Fibroblast of the aortic adventitia (primary cell): Measurements from ENCODE around the gene HPDL. TPM values are rescaled to one million over a fixed set of nuclear protein-coding genes. Genes with fewer than 3 reads are reported as not detected.

Source experiments
- DNase-seq: peaks from one replicate; pipeline ENCODE4 v3.0.0-alpha.2; 2010; ENCODE audit warnings: low read depth
- H3K4me3 ChIP-seq: 2 replicates; pipeline ENCODE4 v1.5.1; 2011; ENCODE audit warnings: low read depth, mild to moderate bottlenecking, control low read depth, low read length, moderate library complexity
- total RNA-seq: library from RNA; depleted of rRNA; stranded (reverse); fragments of >200 nt; gene quantifications from 2 replicates; pipeline ENCODE4 v1.2.3, GENCODE V29; 2012; ENCODE audit warnings: low replicate concordance
- TF ChIP-seq, protein P1 (sequence below): IDR thresholded peaks from 2 replicates; pipeline ENCODE4 v1.5.1; 2011; ENCODE audit warnings: mild to moderate bottlenecking, low read length, control low read depth, inconsistent platforms; ENCODE audit not compliant: insufficient read depth

HPDL gene
- total RNA-seq, 1 donor: 1.4 TPM

DNA sequence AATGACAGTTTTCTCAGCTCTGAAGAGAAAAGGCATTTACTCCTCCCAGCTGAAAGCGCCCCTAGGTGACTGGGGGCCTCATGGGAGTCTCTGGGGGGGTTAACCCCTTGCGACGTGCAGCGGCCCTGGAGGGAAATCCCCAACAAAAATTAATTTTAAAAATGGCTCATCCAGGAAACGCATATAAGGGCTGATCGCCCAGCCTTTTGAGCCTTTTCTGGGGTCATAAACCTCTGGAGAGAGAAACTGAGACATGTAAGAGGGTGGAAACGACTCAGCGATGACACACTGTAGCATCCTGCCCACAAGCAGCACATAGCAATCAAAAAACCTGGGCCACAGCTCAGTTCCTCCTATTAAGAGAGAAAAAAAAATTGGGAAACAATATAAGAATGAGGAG lies 20.4 kb upstream of the HPDL start:
- no peak overlapping the region for H3K4me3 ChIP-seq
- TF ChIP-seq, protein P1, sequence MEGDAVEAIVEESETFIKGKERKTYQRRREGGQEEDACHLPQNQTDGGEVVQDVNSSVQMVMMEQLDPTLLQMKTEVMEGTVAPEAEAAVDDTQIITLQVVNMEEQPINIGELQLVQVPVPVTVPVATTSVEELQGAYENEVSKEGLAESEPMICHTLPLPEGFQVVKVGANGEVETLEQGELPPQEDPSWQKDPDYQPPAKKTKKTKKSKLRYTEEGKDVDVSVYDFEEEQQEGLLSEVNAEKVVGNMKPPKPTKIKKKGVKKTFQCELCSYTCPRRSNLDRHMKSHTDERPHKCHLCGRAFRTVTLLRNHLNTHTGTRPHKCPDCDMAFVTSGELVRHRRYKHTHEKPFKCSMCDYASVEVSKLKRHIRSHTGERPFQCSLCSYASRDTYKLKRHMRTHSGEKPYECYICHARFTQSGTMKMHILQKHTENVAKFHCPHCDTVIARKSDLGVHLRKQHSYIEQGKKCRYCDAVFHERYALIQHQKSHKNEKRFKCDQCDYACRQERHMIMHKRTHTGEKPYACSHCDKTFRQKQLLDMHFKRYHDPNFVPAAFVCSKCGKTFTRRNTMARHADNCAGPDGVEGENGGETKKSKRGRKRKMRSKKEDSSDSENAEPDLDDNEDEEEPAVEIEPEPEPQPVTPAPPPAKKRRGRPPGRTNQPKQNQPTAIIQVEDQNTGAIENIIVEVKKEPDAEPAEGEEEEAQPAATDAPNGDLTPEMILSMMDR: no peak
- no peak for DNase-seq

DNA sequence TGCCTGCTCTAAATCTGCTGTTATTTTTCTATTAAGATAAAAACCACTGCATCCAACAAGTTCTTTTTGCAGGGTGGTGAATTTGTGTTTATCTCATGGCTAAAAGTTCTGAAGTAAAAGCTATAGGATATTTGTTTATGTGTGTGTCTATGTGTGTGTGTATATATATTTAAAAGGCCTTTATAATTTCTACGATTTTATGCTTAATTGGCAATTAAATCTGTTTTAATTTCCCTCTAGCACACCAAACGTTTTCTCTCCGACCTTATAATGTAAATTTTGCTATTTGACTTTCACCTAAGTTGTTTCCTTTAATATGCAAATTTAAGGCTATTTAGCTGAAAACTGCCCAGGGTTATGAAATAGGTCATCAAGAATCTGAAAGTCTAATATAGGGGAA lies 19.8 kb upstream of the HPDL start:
- no peak for DNase-seq
- TF ChIP-seq, protein P1: no peak
- H3K4me3 ChIP-seq: no peak overlapping the region

DNA sequence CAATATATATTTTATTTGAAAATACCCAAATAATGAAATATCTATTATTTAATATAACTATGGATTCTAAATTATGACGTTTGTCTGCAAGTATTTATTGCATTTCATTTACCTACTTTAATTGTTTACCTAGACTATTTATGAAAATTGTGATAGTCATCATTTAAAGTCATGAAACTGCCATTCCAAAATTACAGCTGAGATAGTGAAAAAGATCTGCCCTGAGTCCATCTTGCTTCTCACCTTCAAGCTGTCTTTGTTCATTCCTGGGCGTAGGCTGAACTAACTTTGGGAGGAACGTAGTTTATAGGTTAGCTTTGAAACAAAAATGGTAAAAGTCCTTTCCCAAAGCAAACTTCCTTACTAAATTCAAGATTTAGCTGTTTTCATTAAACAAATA lies 12.4 kb upstream of the HPDL start:
- DNase-seq: no peak
- TF ChIP-seq, protein P1: no peak
- H3K4me3 ChIP-seq: no peak overlapping the region

DNA sequence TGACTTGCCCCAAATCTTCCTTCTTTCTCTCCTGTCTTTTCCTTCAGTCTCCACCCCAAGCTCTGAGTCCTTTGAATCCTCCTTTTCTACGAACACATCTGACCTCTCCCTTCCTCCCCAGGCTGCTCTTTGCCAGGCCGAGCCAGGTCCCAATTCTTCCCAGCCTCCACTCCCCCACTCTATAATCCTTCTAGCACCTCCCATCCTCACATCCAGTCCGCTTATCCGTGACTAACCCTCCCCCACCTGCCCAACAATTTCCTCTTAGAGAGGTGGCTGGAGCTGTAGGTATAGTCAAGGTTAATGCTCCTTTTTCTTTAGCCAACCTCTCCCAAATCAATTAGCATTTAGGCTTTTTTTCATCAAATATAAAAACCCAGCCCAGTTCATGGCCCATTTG lies 9.5 kb upstream of the HPDL start:
- no peak overlapping the region for H3K4me3 ChIP-seq
- DNase-seq: no peak
- TF ChIP-seq, protein P1: no peak

DNA sequence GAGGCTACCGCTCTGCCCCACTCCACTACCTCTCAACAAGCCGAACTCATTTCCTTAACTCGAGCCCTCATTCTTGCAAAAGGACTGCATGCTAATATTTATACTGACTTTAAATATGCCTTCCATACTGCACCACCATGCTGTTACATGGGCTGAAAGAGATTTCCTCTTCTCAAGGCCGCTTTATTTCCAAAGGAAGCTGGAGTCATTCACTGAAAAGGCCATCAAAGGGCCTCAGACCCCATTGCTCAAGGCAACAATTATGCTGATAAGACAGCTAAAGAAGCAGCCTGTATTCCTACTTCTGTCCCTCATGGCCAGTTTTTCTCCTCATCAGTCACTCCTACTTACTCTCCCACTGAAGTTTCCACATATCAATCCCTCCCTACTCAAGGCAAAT lies 6.9 kb upstream of the HPDL start:
- no peak for DNase-seq
- TF ChIP-seq, protein P1: no peak
- H3K4me3 ChIP-seq: no peak overlapping the region

DNA sequence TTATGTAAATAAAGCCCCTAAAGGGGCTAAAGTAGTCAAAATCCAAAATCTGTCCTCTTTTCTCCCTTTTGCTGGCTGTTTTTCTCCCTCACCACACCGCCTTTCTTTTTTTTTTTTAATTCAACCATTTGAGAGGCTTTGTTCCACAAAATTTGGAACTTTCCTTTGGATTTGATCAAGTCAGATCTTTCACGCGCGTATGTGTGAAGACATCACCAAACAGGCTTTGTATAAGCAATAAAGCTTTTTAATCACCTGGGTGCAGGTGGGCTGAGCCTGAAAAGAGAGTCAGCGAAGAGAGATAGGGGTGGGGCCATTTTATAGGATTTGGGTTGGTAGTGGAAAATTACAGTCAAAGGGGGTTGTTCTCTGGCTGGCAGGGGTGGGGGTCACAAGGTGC lies 5.3 kb upstream of the HPDL start:
- TF ChIP-seq, protein P1: no peak
- no peak for DNase-seq
- no peak overlapping the region for H3K4me3 ChIP-seq

DNA sequence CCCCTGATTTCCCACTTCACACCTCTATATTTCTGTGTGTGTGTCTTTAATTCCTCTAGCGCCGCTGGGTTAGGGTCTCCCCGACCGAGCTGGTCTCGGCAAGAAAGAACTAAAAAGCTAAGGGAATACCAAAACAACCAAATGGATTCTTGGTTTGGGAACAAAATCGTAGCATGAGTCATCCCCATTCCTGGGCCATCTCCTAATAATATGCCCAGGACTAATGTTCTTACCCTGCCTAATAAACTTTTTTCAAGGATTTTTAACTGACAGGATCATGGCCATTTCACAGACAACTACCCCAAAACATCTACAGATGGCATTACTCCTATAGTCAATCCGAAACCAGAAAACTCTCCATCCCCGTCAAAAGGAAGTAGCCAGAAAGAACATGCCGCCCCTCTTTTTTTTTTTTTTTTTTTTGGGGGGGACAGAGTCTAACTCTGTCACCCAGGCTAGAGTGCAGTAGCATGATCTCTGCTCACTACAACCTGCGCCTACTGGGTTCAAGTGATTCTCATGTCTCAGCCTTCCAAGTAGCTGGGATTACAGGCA lies 4.1 kb upstream of the HPDL start:
- TF ChIP-seq, protein P1: no peak
- no peak for DNase-seq
- no peak overlapping the region for H3K4me3 ChIP-seq
